Measurements from ENCODE around the gene ZNF208. TPM values are rescaled to one million over a fixed set of nuclear protein-coding genes. Genes with fewer than 3 reads are reported as not detected.

ZNF208 gene
- total and polyA plus RNA-seq, 4 donors = 0.06 to 0.28 (median 0.16) TPM

- TF ChIP-seq MAX (IDR thresholded peaks at IDR 0.05) (no peak), ATF3 (IDR thresholded peaks at IDR 0.05) (no peak), NR2F2 (IDR thresholded peaks at IDR 0.05) (no peak), FOXA1 (IDR thresholded peaks at IDR 0.05) (no peak), GABPA (IDR thresholded peaks at IDR 0.05 in 1 of 2, conservative IDR thresholded peaks at IDR 0.05 in 1 of 2) (no peak), RAD21 (IDR thresholded peaks at IDR 0.05) (no peak), SP1 (IDR thresholded peaks at IDR 0.05) (no peak), FOXA2 (IDR thresholded peaks at IDR 0.05) (no peak), JUND (IDR thresholded peaks at IDR 0.05) (no peak), CTCF (IDR thresholded peaks at IDR 0.05; ENCODE audit: low read depth, low read length, missing input control) (no peak)
- Histone ChIP-seq H3K4me1 (ENCODE audit: control insufficient read depth in 4 of 4, insufficient read depth in 4 of 4, low read length in 3 of 4) (no peaks in the 10 kb centered on the region), H3K36me3 (ENCODE audit: control insufficient read depth in 4 of 4, insufficient read depth in 3 of 4, low read depth in 1 of 4, low read length in 3 of 4) (no peaks in the 10 kb centered on the region), H3K4me3 (ENCODE audit: low read depth in 1 of 3, low read length in 3 of 3) (no peak overlapping the region), H3K9ac (ENCODE audit: low read depth in 1 of 2, low read length in 2 of 2) (no peak overlapping the region), H3K27me3 (ENCODE audit: control insufficient read depth in 4 of 4, insufficient read depth in 4 of 4, low read length in 3 of 4) (no peaks in the 10 kb centered on the region), H3K27ac (ENCODE audit: low read depth in 1 of 2, low read length in 2 of 2) (no peak overlapping the region), H3K9me3 (ENCODE audit: control insufficient read depth in 4 of 4, low read length in 3 of 4) (peaks cover 5 to 26% (median 20%) of the 10 kb centered on the region in 4 donors)
- 21% methylated on average over 2 of the region's 2 CpGs for WGBS
- DNase-seq (ENCODE audit: low spot score) = no peak
Measured at GRCh38 chr19:21922276-21922675, 88.5 kb downstream of the ZNF208 start.

GRCh38 chr19:21921691-21922180 lies 89.0 kb downstream of the ZNF208 start:
- no peak overlapping the region for H3K9ac ChIP-seq (ENCODE audit: low read depth in 1 of 2, low read length in 2 of 2)

More at GRCh38 chr19:21921691-21922180, 89.0 kb downstream of the ZNF208 start:
- Histone ChIP-seq H3K4me1 (ENCODE audit: control insufficient read depth in 4 of 4, insufficient read depth in 4 of 4, low read length in 3 of 4) (no peaks in the 10 kb centered on the region), H3K4me3 (ENCODE audit: low read depth in 1 of 3, low read length in 3 of 3) (no peak overlapping the region), H3K36me3 (ENCODE audit: control insufficient read depth in 4 of 4, insufficient read depth in 3 of 4, low read depth in 1 of 4, low read length in 3 of 4) (no peaks in the 10 kb centered on the region), H3K27me3 (ENCODE audit: control insufficient read depth in 4 of 4, insufficient read depth in 4 of 4, low read length in 3 of 4) (no peaks in the 10 kb centered on the region), H3K27ac (ENCODE audit: low read depth in 1 of 2, low read length in 2 of 2) (no peak overlapping the region), H3K9me3 (ENCODE audit: control insufficient read depth in 4 of 4, low read length in 3 of 4) (peaks cover 5 to 26% (median 25%) of the 10 kb centered on the region in 4 donors)
- 72% methylated on average over 3 of the region's 3 CpGs for WGBS
- no peak for DNase-seq (ENCODE audit: low spot score)
- TF ChIP-seq ZBTB33 (IDR thresholded peaks at IDR 0.05) = no peak
- no peak for TF ChIP-seq FOXA2 (IDR thresholded peaks at IDR 0.05)
- no peak for TF ChIP-seq TAF1 (conservative IDR thresholded peaks at IDR 0.05)
- TF ChIP-seq JUND (IDR thresholded peaks at IDR 0.05) = no peak
- no peak for TF ChIP-seq EGR1 (IDR thresholded peaks at IDR 0.05; ENCODE audit: low read depth in 2 of 2)
- no peak for TF ChIP-seq RAD21 (IDR thresholded peaks at IDR 0.05)
- TF ChIP-seq YY1 (IDR thresholded peaks at IDR 0.05) = no peak
- TF ChIP-seq NR2F2 (IDR thresholded peaks at IDR 0.05) = no peak
- TF ChIP-seq REST (IDR thresholded peaks at IDR 0.05) = no peak
- no peak for TF ChIP-seq CTCF (IDR thresholded peaks at IDR 0.05; ENCODE audit: low read depth, low read length, missing input control)
- no peak for TF ChIP-seq SP1 (IDR thresholded peaks at IDR 0.05)
- no peak for TF ChIP-seq RXRA (IDR thresholded peaks at IDR 0.05)
- no peak for TF ChIP-seq ATF3 (IDR thresholded peaks at IDR 0.05)
- TF ChIP-seq MAX (IDR thresholded peaks at IDR 0.05) = no peak
- no peak for TF ChIP-seq HNF4G (IDR thresholded peaks at IDR 0.05)
- no peak for TF ChIP-seq GABPA (IDR thresholded peaks at IDR 0.05 in 1 of 2, conservative IDR thresholded peaks at IDR 0.05 in 1 of 2)
- TF ChIP-seq HNF4A (conservative IDR thresholded peaks at IDR 0.05) = no peak

All from liver (tissue), 9 donors.